Pancreas (tissue), 10 donors: ENCODE measurements around the gene NECAB3. TPM values are rescaled to one million over a fixed set of nuclear protein-coding genes. Genes with fewer than 3 reads are reported as not detected.

Experiments
- ATAC-seq, 4 donors: fragments of 200-7000 bp; cut with Tn5 transposase; one replicate each; pipeline versions ENCODE4 v1.8.0 to v1.9.1; 2020; ENCODE audit warnings: mild to moderate bottlenecking in 4 of 4, moderate library complexity in 4 of 4
- DNase-seq, 6 donors: peaks; one replicate each; pipeline ENCODE4 v3.0.0-alpha.2; 2020
- FAIRE-seq: peaks from 2 replicates; lab custom pipeline; 2012; peaks lifted over from hg19 to GRCh38; lab: Jason Lieb, UNC
- H3K27ac ChIP-seq, 4 donors: fragments of 200-600 bp; sonication (generic); 1 replicate in 3 of 4; 2 replicates in 1 of 4; pipeline versions ENCODE4 v1.5.0 to v1.8.0; 2020
- H3K27me3 ChIP-seq, 4 donors: fragments of 200-600 bp; one replicate each; pipeline ENCODE4 v1.8.0; 2021
- H3K36me3 ChIP-seq, 3 donors: fragments of 200-600 bp; sonication (generic) in 1 of 3; one replicate each; pipeline versions ENCODE4 v1.5.0 to v1.8.0; 2020 to 2021
- H3K4me1 ChIP-seq, 3 donors: fragments of 200-600 bp; one replicate each; pipeline ENCODE4 v1.8.0; 2021
- H3K4me3 ChIP-seq, 4 donors: fragments of 200-600 bp; sonication (generic) in 2 of 4; one replicate each; pipeline versions ENCODE4 v1.5.0 to v1.8.0; 2020 to 2021
- H3K9me3 ChIP-seq, 4 donors: fragments of 200-600 bp; one replicate each; pipeline ENCODE4 v1.8.0; 2021
- CTCF ChIP-seq, 4 donors: fragments of 200-600 bp; sonication (generic) in 3 of 4; IDR thresholded peaks; one replicate each; pipeline versions ENCODE4 v1.5.0 to v1.8.0; 2021; ENCODE audit warnings: antibody characterized with exemption in 4 of 4
- WGBS, 2 donors: extraction: QIAGEN DNeasy Blood & Tissue Kit; methylation state at CpG; one replicate each; pipeline ENCODE4 v1.1.7; 2013; 5-methylcytosine and 5-hydroxymethylcytosine counted together
- intact Hi-C, 3 donors: fragments of 100-400 bp; cut with DNase I; formaldehyde crosslinking; loops; one replicate each; pipeline versions ENCODE4 v1.11.1 to v1.14.2; 2022
- polyA plus RNA-seq, 2 donors: library from polyadenylated mRNA; stranded (reverse); fragments of 200-250 nt; gene quantifications; one replicate each; pipeline ENCODE4 v1.2.3, GENCODE V29; 2013
- total RNA-seq, 6 donors: library from RNA; stranded (reverse); fragmentation: NEBNext Ultra II Directional in 4 of 6; extraction: Animal tissue kit (Norgen Biotek cat#: 25700) in 4 of 6; gene quantifications; one replicate each; pipeline versions ENCODE4 v1.2.1 to v1.2.4, GENCODE V29; 2021 to 2023
- donor health status: healthy with polysubstance abuse.
- donor health status: DM: no; HTN: no; CAD: no; lungs with moderate emphysema.
- donor health status: DM: no; HTN: no; CAD: no.
- donor health status: control.
- donor health status: control.
- donor health status: Bipolar disorder and iron deficiency.
- donor health status: DM: yes; HTN: yes; CAD: no.
- donor health status: DM: no; HTN: no; CAD: no.
- donor health status: DM: no; HTN: no; CAD: no.
- donor health status: DM: yes; HTN: yes; CAD: no.

NECAB3 gene
- total and polyA plus RNA-seq, 8 donors: 15.8 to 40.0 (median 19.5) TPM

GRCh38 chr20:33689493-33689892, 15.3 kb upstream of the NECAB3 start:
- Histone ChIP-seq H3K27ac (no peak overlapping the region), H3K27me3 (no peaks in the 10 kb centered on the region), H3K36me3 (no peaks in the 10 kb centered on the region), H3K4me1 (no peaks in the 10 kb centered on the region), H3K9me3 (no peaks in the 10 kb centered on the region), H3K4me3 (no peak overlapping the region)
- no peak for ATAC-seq
- FAIRE-seq: no peak
- intact Hi-C loops: no loop called here
- no peak for DNase-seq
- no peak for TF ChIP-seq CTCF (IDR thresholded peaks at IDR 0.05)
- 91 to 92% methylated on average over 1 of the region's 1 CpG for WGBS, 2 donors

GRCh38 chr20:33688938-33689424, 14.8 kb upstream of the NECAB3 start:
- no peak for DNase-seq
- TF ChIP-seq CTCF (IDR thresholded peaks at IDR 0.05): no peak
- H3K27ac ChIP-seq: no peak overlapping the region
- ATAC-seq: no peak
- H3K27me3 ChIP-seq: no peaks in the 10 kb centered on the region
- WGBS, 2 donors: 51 to 56% methylated on average over 3 of the region's 3 CpGs
- H3K4me3 ChIP-seq: no peak overlapping the region
- H3K4me1 ChIP-seq: no peaks in the 10 kb centered on the region
- no peaks in the 10 kb centered on the region for H3K9me3 ChIP-seq
- intact Hi-C loops: no loop called here
- no peaks in the 10 kb centered on the region for H3K36me3 ChIP-seq
- no peak for FAIRE-seq

DNA sequence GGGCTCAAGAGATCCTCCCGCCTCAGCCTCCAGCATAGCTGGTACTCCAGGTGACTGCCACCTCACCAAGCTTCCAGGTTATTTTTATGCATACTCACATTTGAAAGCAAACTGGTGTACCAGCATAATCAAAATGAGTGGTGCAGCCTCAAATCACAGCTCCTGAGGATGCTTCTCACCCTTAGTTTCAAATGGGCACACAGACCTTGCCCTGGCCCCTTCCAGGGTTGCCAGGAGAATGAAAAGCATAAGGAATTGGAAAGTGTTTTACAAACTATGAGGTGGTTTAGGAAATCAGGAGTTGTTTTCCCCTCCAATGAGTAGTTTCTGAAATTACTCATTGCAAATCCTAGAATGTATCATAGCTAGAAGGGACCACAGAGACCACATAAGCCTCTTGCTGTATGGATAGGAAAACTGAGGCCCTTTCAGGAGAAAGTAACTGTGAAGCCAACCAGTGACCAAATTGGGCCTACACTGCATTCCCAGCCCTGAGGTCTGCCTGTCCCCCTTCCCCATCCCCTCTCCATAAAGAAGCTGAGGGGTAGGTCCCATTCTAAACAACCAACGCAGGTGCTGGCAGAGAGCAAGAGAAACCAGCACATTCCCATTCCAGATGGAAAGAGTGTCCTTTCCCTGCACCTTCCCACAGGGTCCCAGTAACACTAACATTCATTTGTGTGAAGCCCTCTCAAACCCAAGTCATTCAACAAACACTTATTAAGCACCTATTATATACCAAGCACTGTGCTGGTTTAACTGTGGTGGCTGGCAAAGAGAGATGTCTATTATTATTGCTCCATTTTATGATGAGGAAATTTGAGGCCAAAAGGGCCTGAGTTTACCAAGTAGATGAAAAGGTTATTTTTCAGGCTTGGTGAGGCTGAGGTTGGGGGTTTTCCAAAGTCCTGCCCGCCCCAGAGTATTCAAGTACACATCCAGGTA, 14.0 kb upstream of the NECAB3 start:
- no peaks in the 10 kb centered on the region for H3K9me3 ChIP-seq
- H3K27me3 ChIP-seq: no peaks in the 10 kb centered on the region
- intact Hi-C loops: no loop called here
- H3K4me1 ChIP-seq: no peaks in the 10 kb centered on the region
- ATAC-seq (no peak), DNase-seq (no peak), FAIRE-seq (no peak)
- no peak for TF ChIP-seq CTCF (IDR thresholded peaks at IDR 0.05)
- WGBS, 2 donors: 77 to 78% methylated on average over 3 of the region's 3 CpGs
- no peak overlapping the region for H3K4me3 ChIP-seq
- H3K27ac ChIP-seq: no peak overlapping the region
- no peaks in the 10 kb centered on the region for H3K36me3 ChIP-seq

DNA sequence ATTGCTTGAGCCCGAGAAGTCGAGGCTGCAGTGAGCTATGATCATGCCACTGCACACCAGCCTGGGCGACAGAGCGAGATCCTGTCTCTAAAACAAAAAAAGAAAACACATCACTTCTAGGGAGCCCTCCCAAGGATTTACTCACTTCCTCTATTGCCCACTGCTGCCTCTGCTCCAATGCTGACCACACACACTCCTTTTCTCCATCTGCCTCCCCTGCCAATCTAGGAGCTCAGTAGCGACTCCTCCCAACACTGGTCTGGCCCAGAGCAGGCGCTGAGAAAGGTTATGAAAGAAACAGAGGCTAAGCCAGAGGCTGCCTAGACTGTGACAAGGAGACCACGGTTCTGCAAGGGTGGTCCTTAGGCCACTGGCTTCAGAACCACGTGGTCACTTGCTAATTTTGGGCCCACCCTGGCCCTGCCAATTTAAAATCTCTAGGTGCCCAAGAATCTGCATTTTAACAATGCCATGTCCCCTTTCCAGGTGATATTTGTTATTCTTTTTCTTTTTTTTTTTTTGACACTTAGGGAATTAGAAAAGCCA, 13.2 kb upstream of the NECAB3 start:
- intact Hi-C loops: no loop called here
- no peaks in the 10 kb centered on the region for H3K4me1 ChIP-seq
- FAIRE-seq (no peak), DNase-seq (no peak), ATAC-seq (no peak)
- no peak overlapping the region for H3K4me3 ChIP-seq
- no peaks in the 10 kb centered on the region for H3K27me3 ChIP-seq
- no peak for TF ChIP-seq CTCF (IDR thresholded peaks at IDR 0.05)
- WGBS, 2 donors: 76 to 87% methylated on average over 8 of the region's 8 CpGs
- H3K9me3 ChIP-seq: no peaks in the 10 kb centered on the region
- no peak overlapping the region for H3K27ac ChIP-seq
- H3K36me3 ChIP-seq: no peaks in the 10 kb centered on the region

DNA sequence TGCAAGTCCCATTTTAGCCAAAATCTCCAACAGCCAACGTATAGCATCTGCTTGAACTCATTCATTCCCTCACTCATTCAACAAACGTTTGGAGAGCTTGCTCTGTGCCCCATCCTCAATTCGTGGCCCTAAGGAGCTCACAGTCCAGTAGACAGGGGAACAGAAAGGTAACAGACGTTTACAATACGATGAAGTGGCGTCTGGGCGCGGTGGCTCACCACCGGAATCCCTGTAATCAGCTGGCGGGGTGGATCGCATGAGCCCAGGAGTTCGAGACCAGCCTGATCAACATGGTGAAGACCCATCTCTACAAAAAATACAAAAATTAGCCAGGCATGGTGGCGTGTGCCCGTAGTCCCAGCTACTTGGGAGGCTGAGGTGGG, 12.7 kb upstream of the NECAB3 start:
- TF ChIP-seq CTCF (IDR thresholded peaks at IDR 0.05): no peak
- intact Hi-C loops: no loop called here
- 74% methylated on average over 14 of the region's 14 CpGs for WGBS, 2 donors
- FAIRE-seq: no peak
- H3K27ac ChIP-seq: no peak overlapping the region
- H3K36me3 ChIP-seq: no peaks in the 10 kb centered on the region
- no peaks in the 10 kb centered on the region for H3K4me1 ChIP-seq
- peak overlapping the region in 1 of 4 donors; percentile 43 for H3K4me3 ChIP-seq
- DNase-seq: no peak
- no peaks in the 10 kb centered on the region for H3K27me3 ChIP-seq
- no peak for ATAC-seq
- H3K9me3 ChIP-seq: no peaks in the 10 kb centered on the region
